HG02884 (cell line): ENCODE results near the gene RPLP2.

ENCODE experiments used
- ATAC-seq: cut with Tn5 transposase; IDR thresholded peaks from one replicate; pipeline ENCODE4 v1.9.1; 2021; ENCODE audit warnings: mild to moderate bottlenecking, moderate library complexity; ENCODE audit not compliant: unreplicated experiment

Gene RPLP2

GRCh38 chr11:821512-822371, 12.0 kb downstream of the RPLP2 start:
- ATAC-seq, result no peak

GRCh38 chr11:823441-824291, 13.9 kb downstream of the RPLP2 start:
- ATAC-seq, result no peak

- ATAC-seq, result no peak
Observed at GRCh38 chr11:824292-824880, 14.6 kb downstream of the RPLP2 start.

- no peak for ATAC-seq
Observed at GRCh38 chr11:824942-825341, 15.2 kb downstream of the RPLP2 start.

- no peak for ATAC-seq
Observed at GRCh38 chr11:825366-826226, 15.8 kb downstream of the RPLP2 start.

GRCh38 chr11:826227-826621, 16.5 kb downstream of the RPLP2 start:
- ATAC-seq, result no peak

GRCh38 chr11:826836-827145, 17.0 kb downstream of the RPLP2 start:
- no peak for ATAC-seq

- no peak for ATAC-seq
Observed at GRCh38 chr11:827146-827896, 17.6 kb downstream of the RPLP2 start.

GRCh38 chr11:827897-828192, 18.1 kb downstream of the RPLP2 start, which contains the start of gene CRACR2B:
TSS of gene CRACR2B (plus strand) at chr11:827919. CDS start at chr11:828608, 689 bp downstream.
- ATAC-seq, result no peak

- no peak for ATAC-seq
Observed at GRCh38 chr11:828506-829175, 18.9 kb downstream of the RPLP2 start.

- no peak for ATAC-seq
Observed at GRCh38 chr11:829176-829846, 19.5 kb downstream of the RPLP2 start.

- no peak for ATAC-seq
Observed at GRCh38 chr11:829847-830294, 20.1 kb downstream of the RPLP2 start.

GRCh38 chr11:830295-831117, 20.7 kb downstream of the RPLP2 start:
- ATAC-seq, result no peak

GRCh38 chr11:831118-831864, 21.5 kb downstream of the RPLP2 start:
- no peak for ATAC-seq

GRCh38 chr11:831961-832528, 22.3 kb downstream of the RPLP2 start:
- no peak for ATAC-seq

- ATAC-seq, result no peak
Observed at GRCh38 chr11:832529-833113, 22.9 kb downstream of the RPLP2 start, which contains the start of gene CD151. TSS of gene CD151 (plus strand) at chr11:832952. CDS start at chr11:836070, 3,118 bp downstream.
